Placental pericyte (primary cell): ENCODE measurements around the gene HTN1. TPM values are rescaled to one million over a fixed set of nuclear protein-coding genes. Genes with fewer than 3 reads are reported as not detected.

Experiments
- total RNA-seq: library from RNA; depleted of rRNA; stranded (reverse); fragments of >200 nt; gene quantifications from 2 replicates; pipeline ENCODE4 v1.2.3, GENCODE V29; 2012

Gene HTN1
- not detected in 2 replicates for total RNA-seq

DNA sequence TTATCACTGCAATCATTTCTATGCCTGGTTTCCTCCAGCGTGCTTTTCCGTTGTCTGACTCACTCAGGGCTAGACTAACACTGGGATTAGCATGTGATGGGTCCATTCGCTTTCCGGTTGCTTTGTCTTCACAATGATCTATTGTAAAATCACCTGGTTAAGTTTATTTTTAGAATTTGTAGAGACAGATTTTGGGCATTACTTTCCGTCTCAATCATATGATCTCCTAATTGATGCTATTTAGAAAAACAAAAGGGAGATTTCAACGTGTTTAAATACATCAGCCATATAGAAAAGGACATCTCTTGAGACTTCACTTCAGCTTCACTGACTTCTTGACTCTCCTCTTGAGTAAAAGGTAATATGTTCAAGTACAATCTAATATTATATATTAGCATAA is at the start of gene HTN1:
Gene HTN1, plus strand, starts transcription at position 301 of the 400 bp plus-strand sequence. CDS start 2,639 bp downstream, outside the sequence.

DNA sequence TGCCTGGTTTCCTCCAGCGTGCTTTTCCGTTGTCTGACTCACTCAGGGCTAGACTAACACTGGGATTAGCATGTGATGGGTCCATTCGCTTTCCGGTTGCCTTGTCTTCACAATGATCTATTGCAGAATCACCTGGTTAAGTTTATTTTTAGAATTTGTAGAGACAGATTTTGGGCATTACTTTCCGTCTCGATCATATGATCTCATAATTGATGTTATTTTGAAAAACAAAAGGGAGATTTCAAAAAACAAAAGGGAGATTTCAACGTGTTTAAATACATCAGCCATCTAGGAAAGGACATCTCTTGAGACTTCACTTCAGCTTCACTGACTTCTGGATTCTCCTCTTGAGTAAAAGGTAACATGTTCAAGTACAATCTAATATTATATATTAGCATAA is 22.1 kb upstream of the HTN1 start, which contains the start of gene HTN3:
Gene HTN3, plus strand, starts transcription at position 301 of the 400 bp plus-strand sequence. CDS start 2,282 bp downstream, outside the sequence.

Other genes with a start within 250 kb of the HTN1 start
- not detected in 2 replicates for gene SULT1E1, start 190.3 kb upstream of the HTN1 start, total RNA-seq
- gene CSN1S1, start 119.4 kb upstream of the HTN1 start, total RNA-seq, result not detected in 2 replicates
- gene CSN2, start 84.7 kb upstream of the HTN1 start, total RNA-seq, result not detected in 2 replicates
- not detected in 2 replicates for gene STATH, start 54.5 kb upstream of the HTN1 start, total RNA-seq
- gene HTN3, start 22.0 kb upstream of the HTN1 start, total RNA-seq, result not detected in 2 replicates
- not detected in 2 replicates for gene PRR27, start 103.8 kb downstream of the HTN1 start, total RNA-seq
- not detected in 2 replicates for gene ODAM, start 145.3 kb downstream of the HTN1 start, total RNA-seq
- gene FDCSP, start 175.7 kb downstream of the HTN1 start, total RNA-seq, result not detected in 2 replicates
- not detected in 2 replicates for gene CSN3, start 192.2 kb downstream of the HTN1 start, total RNA-seq